NCI-H2196 treated with DMSO at 0.1 percent for 48 hours (cell line): Measurements from ENCODE around the gene ENTHD1.
"Not testable (repeated sequence)": the region's sequence is repeated elsewhere in the genome, so short reads cannot be mapped to it uniquely, and the experiment has no call there.

ENCODE experiments used
- DNase-seq: peaks from one replicate; lab custom pipeline; 2025; ENCODE audit not compliant: unreplicated experiment; lab: John Stamatoyannopoulos, UW

The ENTHD1 gene

DNA sequence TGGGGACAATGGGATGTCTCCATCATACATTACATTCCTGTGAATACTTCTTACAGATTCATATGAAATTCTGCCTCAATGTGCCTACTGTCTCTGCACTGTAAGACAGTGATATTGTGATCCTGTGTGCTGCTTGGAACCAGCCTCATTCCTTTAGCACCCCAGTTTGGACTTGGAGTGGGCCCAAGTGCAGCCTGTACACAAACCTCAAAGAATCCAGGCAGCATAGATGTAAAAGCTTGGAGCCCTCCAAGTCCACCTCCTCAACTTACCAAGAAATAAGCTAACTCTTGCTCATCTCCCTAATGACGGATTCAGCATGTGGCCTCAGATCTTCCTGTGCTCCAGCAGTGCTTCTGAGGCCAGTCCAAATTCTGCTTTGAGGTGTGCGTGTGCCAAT is 31.7 kb upstream of the ENTHD1 start:
- no peak for DNase-seq

DNA sequence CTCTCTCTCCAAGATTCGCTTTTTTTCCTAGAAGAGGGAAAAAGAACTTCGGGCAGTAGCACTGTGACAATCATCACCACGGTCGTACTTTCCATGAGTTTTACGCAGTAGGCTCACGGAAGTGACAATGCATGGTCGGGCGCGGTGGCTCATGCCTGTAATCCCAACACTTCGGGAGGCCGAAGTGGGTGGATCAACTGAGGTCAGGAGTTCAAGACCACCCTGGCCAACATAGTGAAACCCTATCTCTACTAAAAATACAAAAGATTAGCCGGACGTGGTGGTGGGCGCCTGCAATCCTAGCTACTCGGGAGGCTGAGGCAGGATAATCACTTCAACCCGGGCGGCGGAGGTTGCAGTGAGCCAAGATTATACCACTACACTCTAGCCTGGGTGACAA is 30.7 kb upstream of the ENTHD1 start:
- DNase-seq = no peak

- DNase-seq = no peak
Measured at GRCh38 chr22:39923696-39924095, 30.1 kb upstream of the ENTHD1 start.

DNA sequence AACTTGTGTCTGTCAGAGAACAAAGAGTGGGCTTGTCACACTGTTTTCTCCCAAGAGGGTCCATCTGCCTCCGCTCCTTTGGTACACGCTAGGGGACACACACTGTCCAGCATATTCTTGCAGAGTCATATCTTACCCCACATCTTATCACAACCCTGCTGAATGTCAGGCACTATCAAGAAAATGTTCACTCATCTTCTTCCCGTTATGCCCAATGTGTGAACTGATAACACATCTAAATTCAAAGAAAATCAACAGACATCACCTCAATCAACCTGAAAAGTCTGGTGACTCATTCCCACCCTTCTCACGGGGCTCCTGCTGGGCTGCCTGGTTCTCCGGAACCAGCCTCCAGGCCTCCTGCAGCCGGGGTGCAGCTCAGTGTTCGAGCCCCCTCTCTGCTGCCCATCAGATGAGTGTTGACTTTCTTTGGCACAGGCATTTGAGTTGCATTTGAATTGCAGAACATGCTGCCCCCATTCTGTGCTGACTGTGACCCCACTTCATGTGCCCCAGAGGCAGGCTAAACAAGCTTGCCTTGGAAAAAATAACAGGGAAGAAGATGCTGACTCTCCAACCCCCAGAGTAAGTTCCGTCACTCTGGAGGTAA is 26.7 kb upstream of the ENTHD1 start:
- DNase-seq = no peak

DNA sequence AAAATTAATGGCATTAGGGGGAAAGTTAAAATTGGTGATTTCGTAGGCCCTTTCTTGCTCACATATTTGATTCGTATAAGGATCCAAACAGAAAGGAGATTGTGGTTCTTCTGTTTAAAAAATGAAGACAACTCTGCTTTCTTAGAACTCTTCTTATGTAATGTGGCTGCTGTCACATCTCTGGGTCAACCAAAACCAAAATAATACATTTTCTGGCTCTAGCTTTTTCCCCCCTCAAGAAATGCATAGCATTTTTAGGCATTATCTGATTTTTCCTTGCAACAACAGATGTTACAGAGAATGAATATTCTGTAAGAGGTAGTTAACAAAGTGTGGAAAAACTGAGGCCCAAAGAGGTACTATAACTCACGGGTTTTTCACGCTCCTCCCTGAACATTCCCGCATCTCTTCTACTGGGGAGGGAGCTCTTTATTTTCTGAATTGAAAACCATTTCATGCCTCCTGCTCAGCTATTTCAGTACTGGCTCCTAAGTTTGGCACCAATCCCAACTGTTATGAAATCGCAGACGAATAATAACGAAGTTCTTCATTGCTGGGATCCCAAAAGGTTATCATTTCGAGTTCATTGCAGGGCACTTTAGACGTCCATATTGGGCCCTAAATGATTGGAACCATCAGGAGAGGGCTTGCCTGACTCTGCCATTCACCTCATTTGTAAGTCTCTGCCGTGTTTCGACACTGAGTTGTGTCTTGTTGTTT is 24.4 kb upstream of the ENTHD1 start:
- no peak for DNase-seq

GRCh38 chr22:39917197-39917643 is 23.7 kb upstream of the ENTHD1 start:
- DNase-seq = no peak

DNA sequence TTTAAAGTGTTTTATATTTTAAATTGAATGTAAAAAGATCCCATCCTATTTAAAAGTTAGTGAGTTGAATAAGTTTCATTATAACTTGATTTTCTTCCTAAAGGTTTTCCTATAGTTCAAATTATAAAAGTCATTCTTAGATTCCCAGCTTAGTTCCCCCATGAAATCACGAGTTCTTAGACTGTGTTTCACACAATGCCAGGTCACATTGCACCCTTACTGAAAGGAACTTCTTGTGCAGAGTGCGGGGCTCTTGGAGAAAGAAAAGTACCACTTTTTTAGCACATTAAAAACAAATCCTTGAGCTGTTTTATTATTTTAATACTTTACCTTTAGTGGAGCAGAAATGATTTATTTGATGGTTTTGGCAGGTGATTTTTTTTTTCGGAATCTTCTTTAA is 22.9 kb upstream of the ENTHD1 start:
- DNase-seq = no peak

DNA sequence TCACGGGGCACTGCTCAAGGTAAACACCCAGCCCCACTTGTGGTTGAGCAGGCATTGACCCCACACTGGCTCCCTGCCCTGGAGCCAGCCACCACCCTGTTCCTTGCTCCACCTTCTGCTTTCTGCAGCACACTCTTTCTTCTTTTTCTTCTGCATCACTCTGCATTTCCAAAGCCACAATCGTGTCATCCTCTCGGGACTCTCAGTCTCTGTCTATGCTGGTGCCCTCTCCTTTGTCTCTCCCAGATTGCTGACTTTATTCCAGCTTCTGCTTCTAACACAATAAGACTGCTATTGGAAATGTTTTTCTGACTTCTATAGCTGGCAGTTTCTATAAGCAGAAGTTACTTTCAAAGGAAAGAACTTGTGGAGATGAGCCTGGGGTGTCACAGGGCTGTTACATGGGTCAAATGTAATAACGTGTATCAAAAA is 21.8 kb upstream of the ENTHD1 start:
- no peak for DNase-seq

DNA sequence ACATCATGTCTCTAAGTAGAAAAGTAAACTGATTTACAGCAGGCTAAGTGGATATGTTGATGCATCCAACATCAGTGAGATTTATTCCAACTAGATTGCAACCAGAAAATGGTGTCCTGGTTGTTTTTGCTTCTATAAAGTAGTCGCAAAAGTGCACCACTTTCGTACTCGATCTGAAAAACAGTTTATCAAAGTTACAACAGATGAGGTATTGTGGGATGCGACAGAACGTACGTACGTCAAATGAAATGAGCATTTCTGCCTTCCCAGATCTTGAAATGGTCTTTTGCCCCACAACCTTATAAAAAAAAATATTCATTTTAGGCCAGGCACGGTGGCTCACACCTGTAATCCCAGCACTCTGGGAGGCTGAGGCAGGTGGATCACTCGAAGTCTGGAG is 21.0 kb upstream of the ENTHD1 start:
- no peak for DNase-seq

DNA sequence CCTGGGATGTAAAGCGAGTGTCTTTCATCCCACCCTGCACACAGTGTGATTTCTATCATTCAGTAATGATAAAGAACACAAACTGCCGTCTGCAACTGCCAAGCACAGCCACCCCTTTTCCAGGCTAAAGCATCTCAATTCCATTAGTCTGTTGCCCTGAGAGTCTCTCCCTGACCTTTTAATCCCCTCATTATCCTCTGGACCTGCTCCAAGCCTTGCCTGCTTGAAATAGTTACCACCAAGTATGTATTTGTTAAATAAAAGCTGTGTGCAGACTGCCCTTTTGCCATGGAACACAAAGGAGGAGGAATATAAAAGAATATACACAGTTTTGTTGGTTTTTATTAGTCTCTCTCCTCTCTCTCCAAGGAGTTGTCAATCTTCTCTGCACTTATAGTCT is 20.3 kb upstream of the ENTHD1 start:
- DNase-seq = no peak

DNA sequence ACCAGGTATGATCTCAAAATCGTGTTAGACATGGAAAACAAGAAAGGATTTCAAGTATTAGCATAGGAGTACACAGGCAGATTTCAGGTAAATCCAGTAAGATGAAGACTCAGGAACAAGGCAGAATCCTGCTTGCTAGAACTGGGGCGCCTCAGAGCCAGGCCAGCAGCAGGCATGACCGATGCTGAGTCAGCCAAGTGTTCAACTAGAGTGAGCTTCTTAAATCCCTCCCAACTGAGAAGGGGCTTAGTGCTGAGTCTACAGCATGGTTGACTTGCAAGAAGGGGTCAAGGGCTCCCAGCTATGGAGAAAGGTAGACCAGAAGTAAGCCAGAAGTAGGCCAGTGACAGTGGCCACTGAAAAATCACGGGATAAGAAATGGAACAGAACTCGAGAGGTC is 19.8 kb upstream of the ENTHD1 start:
- DNase-seq = no peak

- DNase-seq = no peak
Measured at GRCh38 chr22:39910876-39911613, 17.5 kb upstream of the ENTHD1 start.

- DNase-seq = no peak
Measured at GRCh38 chr22:39908737-39909136, 15.2 kb upstream of the ENTHD1 start.

DNA sequence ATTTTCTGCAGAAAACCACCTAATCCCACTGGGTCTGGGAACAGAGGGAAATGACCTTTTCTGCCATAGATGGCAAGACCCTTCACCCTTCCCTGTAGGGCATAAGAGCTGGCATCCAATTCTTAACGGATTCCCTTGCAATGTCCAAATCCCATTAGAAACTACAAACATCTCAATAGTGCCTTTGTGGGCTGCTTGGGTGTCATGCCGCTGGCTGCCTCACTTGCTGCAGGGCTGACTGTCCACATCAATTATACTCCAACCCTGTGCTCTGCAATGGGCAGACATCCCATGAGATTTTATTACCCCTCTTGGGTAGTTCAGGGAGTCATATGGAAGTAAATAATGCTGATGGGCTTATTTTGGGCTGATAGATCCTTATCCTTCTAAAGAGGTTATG is 14.6 kb upstream of the ENTHD1 start:
- DNase-seq = no peak

- DNase-seq = no peak
Measured at GRCh38 chr22:39907605-39908097, 14.1 kb upstream of the ENTHD1 start.

- DNase-seq = no peak
Measured at GRCh38 chr22:39907047-39907446, 13.5 kb upstream of the ENTHD1 start.

DNA sequence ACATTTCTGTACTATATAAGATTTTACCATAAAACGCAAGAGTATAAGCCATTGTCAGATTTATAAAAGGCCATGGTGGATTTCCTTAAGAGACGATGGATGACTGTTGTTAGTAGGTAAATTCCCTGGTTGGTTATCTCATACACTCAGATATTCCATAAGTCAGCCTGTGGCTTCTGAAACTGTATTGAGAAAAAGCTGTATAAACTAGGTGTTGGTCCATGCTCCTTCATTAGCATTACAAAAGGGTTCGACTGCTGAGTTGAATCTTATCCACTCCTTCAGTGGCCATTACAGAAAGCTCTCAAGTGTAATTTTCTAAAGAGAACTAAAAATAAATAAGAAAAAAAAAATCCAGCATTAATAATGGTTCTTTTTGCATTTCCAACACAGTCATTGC is 12.6 kb upstream of the ENTHD1 start:
- no peak for DNase-seq

- DNase-seq = no peak
Measured at GRCh38 chr22:39905687-39906086, 12.1 kb upstream of the ENTHD1 start.

DNA sequence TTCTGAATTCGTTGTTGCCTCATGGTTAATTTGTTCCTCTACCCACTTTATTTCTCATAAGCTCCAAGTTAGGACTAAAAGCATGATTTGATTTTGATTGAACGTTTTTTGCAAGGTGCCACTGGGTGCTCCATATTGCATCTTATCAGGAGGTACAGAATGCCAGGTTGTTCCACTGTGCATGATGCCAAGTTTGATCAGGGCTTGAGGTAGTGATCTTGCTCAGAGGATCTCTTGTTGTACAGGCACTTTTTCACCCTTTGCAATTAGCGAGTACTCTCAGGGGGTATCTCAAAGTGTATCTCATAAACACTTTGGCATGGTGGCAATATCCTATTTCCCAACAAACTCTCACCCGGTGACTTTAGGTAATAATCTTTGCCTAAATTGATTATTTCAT is 11.3 kb upstream of the ENTHD1 start:
- no peak for DNase-seq

GRCh38 chr22:39904024-39904423 is 10.5 kb upstream of the ENTHD1 start:
- DNase-seq = not testable (repeated sequence)

- DNase-seq = no peak
Measured at GRCh38 chr22:39901565-39902146, 8.1 kb upstream of the ENTHD1 start.
